Esophagus muscularis mucosa (tissue), 4 donors: Measurements from ENCODE around the gene CLSTN3. TPM values are rescaled to one million over a fixed set of nuclear protein-coding genes. Genes with fewer than 3 reads are reported as not detected.
A peak's percentile ranks its signal among the peaks of the same experiment; 100 is the strongest.

Experiments
- DNase-seq: peaks from one replicate; pipeline ENCODE4 v3.0.0-alpha.2; 2017; ENCODE audit errors: extremely low spot score
- H3K27ac ChIP-seq, 4 donors: fragments of 200-600 bp; sonication (generic); replicated peaks in 1 of 4; 1 replicate in 3 of 4; 2 replicates in 1 of 4; pipeline ENCODE4 v1.5.1; 2016 to 2019; ENCODE audit warnings: mild to moderate bottlenecking in 1 of 4
- H3K27me3 ChIP-seq, 4 donors: fragments of 200-600 bp; sonication (generic); one replicate each; pipeline versions ENCODE4 v1.5.1 to v1.6.0; 2016 to 2019
- H3K36me3 ChIP-seq, 4 donors: fragments of 200-600 bp; sonication (generic); one replicate each; pipeline ENCODE4 v1.5.1; 2016 to 2019
- H3K4me1 ChIP-seq, 4 donors: fragments of 200-600 bp; sonication (generic); one replicate each; pipeline ENCODE4 v1.5.1; 2016 to 2019
- H3K4me3 ChIP-seq, 4 donors: fragments of 200-600 bp; sonication (generic); 1 replicate in 2 of 4; 2 replicates in 2 of 4; pipeline ENCODE4 v1.5.1; 2016 to 2019; ENCODE audit warnings: mild to moderate bottlenecking in 4 of 4, moderate library complexity in 1 of 4
- H3K9me3 ChIP-seq, 4 donors: fragments of 200-600 bp; sonication (generic); 1 replicate in 3 of 4; 2 replicates in 1 of 4; pipeline ENCODE4 v1.5.1; 2016 to 2019
- EP300 ChIP-seq: sonication (generic); formaldehyde crosslinking; IDR thresholded peaks from one replicate; pipeline ENCODE4 v1.6.1; 2017; ENCODE audit warnings: antibody characterized with exemption
- POLR2A ChIP-seq: fragments of 450-650 bp; IDR thresholded peaks from one replicate; pipeline ENCODE4 v1.6.1; 2017; ENCODE audit warnings: antibody characterized with exemption, moderate library complexity, mild to moderate bottlenecking, low read depth
- POLR2AphosphoS5 ChIP-seq, 2 donors: sonication (generic); formaldehyde crosslinking; IDR thresholded peaks; one replicate each; pipeline ENCODE4 v1.6.1; 2017; ENCODE audit warnings: antibody characterized with exemption in 2 of 2
- WGBS: methylation state at CpG from one replicate; pipeline ENCODE4 v1.1.5; 2018; 5-methylcytosine and 5-hydroxymethylcytosine counted together
- intact Hi-C: fragments of 100-400 bp; cut with DNase I; formaldehyde crosslinking; loops from one replicate; pipeline ENCODE4 v1.15.1; 2023
- total RNA-seq, 4 donors: library from RNA; depleted of rRNA; stranded (reverse); fragments of >200 nt; gene quantifications; one replicate each; pipeline versions ENCODE4 v1.1.0 to v1.2.1, GENCODE V29; 2016
- TF ChIP-seq, protein P1 (sequence below), 3 experiments: fragments of 200-600 bp in 2 of 3; fragments of 450-650 bp in 1 of 3; sonication (generic) in 2 of 3; IDR thresholded peaks; one replicate each; pipeline ENCODE4 v1.5.1; 2017 to 2019; ENCODE audit warnings: antibody characterized with exemption in 3 of 3, mild to moderate bottlenecking in 2 of 3, moderate library complexity in 1 of 3

The CLSTN3 gene
- total RNA-seq, 4 donors from 2014 or later: 9.6 to 25.6 (median 19.3) TPM

- intact Hi-C loops: loop anchor here (1.0 to 2.0 kb wide), 2 partner anchors 16 to 33 kb away; partner anchors contain the start of genes C1RL and C1S
- no peak for TF ChIP-seq POLR2A
- TF ChIP-seq EP300: no peak
- TF ChIP-seq, protein P1, sequence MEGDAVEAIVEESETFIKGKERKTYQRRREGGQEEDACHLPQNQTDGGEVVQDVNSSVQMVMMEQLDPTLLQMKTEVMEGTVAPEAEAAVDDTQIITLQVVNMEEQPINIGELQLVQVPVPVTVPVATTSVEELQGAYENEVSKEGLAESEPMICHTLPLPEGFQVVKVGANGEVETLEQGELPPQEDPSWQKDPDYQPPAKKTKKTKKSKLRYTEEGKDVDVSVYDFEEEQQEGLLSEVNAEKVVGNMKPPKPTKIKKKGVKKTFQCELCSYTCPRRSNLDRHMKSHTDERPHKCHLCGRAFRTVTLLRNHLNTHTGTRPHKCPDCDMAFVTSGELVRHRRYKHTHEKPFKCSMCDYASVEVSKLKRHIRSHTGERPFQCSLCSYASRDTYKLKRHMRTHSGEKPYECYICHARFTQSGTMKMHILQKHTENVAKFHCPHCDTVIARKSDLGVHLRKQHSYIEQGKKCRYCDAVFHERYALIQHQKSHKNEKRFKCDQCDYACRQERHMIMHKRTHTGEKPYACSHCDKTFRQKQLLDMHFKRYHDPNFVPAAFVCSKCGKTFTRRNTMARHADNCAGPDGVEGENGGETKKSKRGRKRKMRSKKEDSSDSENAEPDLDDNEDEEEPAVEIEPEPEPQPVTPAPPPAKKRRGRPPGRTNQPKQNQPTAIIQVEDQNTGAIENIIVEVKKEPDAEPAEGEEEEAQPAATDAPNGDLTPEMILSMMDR (IDR thresholded peaks at IDR 0.05): no peak
- TF ChIP-seq POLR2AphosphoS5 (IDR thresholded peaks at IDR 0.05): no peak
- DNase-seq: no peak
- peaks cover 8 to 36% (median 20%) of the 10 kb centered on the region in 4 donors for H3K36me3 ChIP-seq
- WGBS: 76% methylated on average over 6 of the region's 8 CpGs
- peak overlapping the region; percentile 81 to 88 (median 85) for H3K27ac ChIP-seq
- no peaks in the 10 kb centered on the region for H3K9me3 ChIP-seq
- H3K27me3 ChIP-seq: no peaks in the 10 kb centered on the region
- peak overlapping the region in 2 of 4 donors; percentile 53 to 75 for H3K4me3 ChIP-seq
- H3K4me1 ChIP-seq: peaks cover 19 to 61% (median 54%) of the 10 kb centered on the region in 4 donors
Measured at GRCh38 chr12:7092986-7093460, 37.1 kb upstream of the CLSTN3 start.

GRCh38 chr12:7093486-7093885, 36.7 kb upstream of the CLSTN3 start:
- H3K9me3 ChIP-seq: no peaks in the 10 kb centered on the region
- 56% methylated on average over 5 of the region's 5 CpGs for WGBS
- intact Hi-C loops: loop anchor here (2.0 kb wide), 1 partner anchor 15 kb away; the partner anchor contains the start of gene C1RL
- no peak for TF ChIP-seq POLR2A
- TF ChIP-seq, protein P1 (IDR thresholded peaks at IDR 0.05): no peak
- H3K4me3 ChIP-seq: no peak overlapping the region
- DNase-seq: no peak
- peak overlapping the region in 2 of 4 donors; percentile 81 to 88 for H3K27ac ChIP-seq
- peaks cover 19 to 58% (median 54%) of the 10 kb centered on the region in 4 donors for H3K4me1 ChIP-seq
- no peaks in the 10 kb centered on the region for H3K27me3 ChIP-seq
- H3K36me3 ChIP-seq: peaks cover 3 to 36% (median 19%) of the 10 kb centered on the region in 4 donors

DNA sequence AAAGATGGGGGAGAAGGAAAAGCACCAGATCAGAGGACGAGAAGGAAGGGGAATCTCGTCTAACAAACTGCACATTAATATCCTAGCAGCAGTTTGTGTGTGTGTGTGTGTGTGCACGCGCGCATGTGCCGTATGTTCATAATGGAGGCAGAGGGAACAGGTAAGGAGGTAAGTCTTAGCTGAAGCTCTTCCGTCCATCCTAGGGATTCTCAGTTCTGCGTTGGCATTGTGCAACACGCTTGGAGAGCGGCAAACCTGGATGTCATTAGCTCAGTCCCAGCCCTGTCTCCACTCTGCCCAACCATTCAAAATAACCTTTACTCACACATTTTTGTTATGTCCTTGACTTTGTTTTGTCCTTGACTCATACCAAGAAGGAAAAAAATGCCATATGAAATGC, 36.3 kb upstream of the CLSTN3 start:
- no peak overlapping the region for H3K4me3 ChIP-seq
- no peaks in the 10 kb centered on the region for H3K27me3 ChIP-seq
- no peak for DNase-seq
- H3K9me3 ChIP-seq: no peaks in the 10 kb centered on the region
- TF ChIP-seq POLR2AphosphoS5 (IDR thresholded peaks at IDR 0.05): peak in 1 of 2 donors; percentile 66
- TF ChIP-seq POLR2A: no peak
- intact Hi-C loops: loop anchor here (2.0 kb wide), 1 partner anchor 15 kb away; the partner anchor contains the start of gene C1RL
- peaks cover 0 to 36% (median 17%) of the 10 kb centered on the region in 4 donors for H3K36me3 ChIP-seq
- whole genome bisulfite sequencing: 64% methylated on average over 10 of the region's 10 CpGs
- H3K4me1 ChIP-seq: peaks cover 19 to 54% (median 53%) of the 10 kb centered on the region in 4 donors
- peak overlapping the region in 1 of 4 donors; percentile 88 for H3K27ac ChIP-seq

- TF ChIP-seq POLR2AphosphoS5 (IDR thresholded peaks at IDR 0.05): peak in 1 of 2 donors; percentile 4
- TF ChIP-seq POLR2A: no peak
- WGBS: 79% methylated on average over 8 of the region's 26 CpGs
- intact Hi-C loops: no loop called here
- no peaks in the 10 kb centered on the region for H3K9me3 ChIP-seq
- H3K36me3 ChIP-seq: peaks cover 6 to 42% (median 18%) of the 10 kb centered on the region in 4 donors
- no peak for DNase-seq
- no peak overlapping the region for H3K4me3 ChIP-seq
- no peak overlapping the region for H3K27ac ChIP-seq
- no peaks in the 10 kb centered on the region for H3K27me3 ChIP-seq
- H3K4me1 ChIP-seq: peaks cover 14 to 30% (median 30%) of the 10 kb centered on the region in 4 donors
Measured at GRCh38 chr12:7096006-7096932, 33.9 kb upstream of the CLSTN3 start.

DNA sequence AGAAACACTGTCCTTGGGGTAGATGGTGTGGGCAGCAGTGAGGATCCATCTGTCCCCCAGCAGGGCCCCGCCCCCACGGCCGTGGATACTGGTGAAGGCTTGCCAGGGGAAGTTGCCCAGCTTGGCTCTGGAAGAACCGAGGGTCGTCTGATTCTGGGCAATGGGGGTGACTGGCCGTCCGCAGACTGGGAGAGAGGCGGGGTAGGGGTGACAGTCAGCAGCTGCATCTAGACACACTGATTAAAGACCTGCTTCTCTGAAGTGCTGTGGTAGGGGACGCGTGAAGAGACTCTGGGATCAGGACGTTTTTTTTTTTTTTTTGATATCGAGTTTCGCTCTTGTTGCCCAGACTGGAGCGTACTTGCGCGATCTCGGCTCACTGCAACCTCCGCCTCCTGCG, 33.2 kb upstream of the CLSTN3 start:
- intact Hi-C loops: no loop called here
- no peak overlapping the region for H3K4me3 ChIP-seq
- H3K27me3 ChIP-seq: no peaks in the 10 kb centered on the region
- no peak overlapping the region for H3K27ac ChIP-seq
- TF ChIP-seq POLR2A (no peak), POLR2AphosphoS5 (IDR thresholded peaks at IDR 0.05) (no peak)
- no peak for DNase-seq
- no peaks in the 10 kb centered on the region for H3K9me3 ChIP-seq
- WGBS: 82% methylated on average over 19 of the region's 19 CpGs
- peaks cover 6 to 49% (median 20%) of the 10 kb centered on the region in 4 donors for H3K36me3 ChIP-seq
- peaks cover 7 to 28% (median 26%) of the 10 kb centered on the region in 4 donors for H3K4me1 ChIP-seq
